Measurements from ENCODE around the gene TRIM65. TPM values are rescaled to one million over a fixed set of nuclear protein-coding genes. Genes with fewer than 3 reads are reported as not detected.
A peak's percentile ranks its signal among the peaks of the same experiment; 100 is the strongest.

TRIM65 gene
- total and polyA plus RNA-seq, 10 of the 15 experiments (the other 5 are each of a cell fraction or from before 2014, with no cell fraction given) = 1.4 to 26.0 (median 10.8) TPM

- peaks cover 23% of the 10 kb centered on the region for H3K4me1 ChIP-seq (ENCODE audit: control insufficient read depth, insufficient read depth, low read length)
- ATAC-seq (peak; percentile 92), DNase-seq (ENCODE audit: low read depth, low spot score) (peak; percentile 100), FAIRE-seq (peak; percentile 100)
- peak within 1 kb of the TSS; percentile 96 for H3K9ac ChIP-seq (ENCODE audit: control insufficient read depth, insufficient read depth, low read length)
- in situ Hi-C loops (cut with MboI) (no loop called here), intact Hi-C loops (cut with micrococcal nuclease; ENCODE audit: unreplicated experiment) (loop anchor here (2.0 to 5.0 kb wide), 2 partner anchors 42 to 77 kb away; partner anchors contain the start of gene TRIM65)
- ChIA-PET SMC1A (ENCODE audit: uncharacterized antibody, unreplicated experiment) (interaction anchor here (0.6 to 3.6 kb wide), 19 partner anchors 9 to 826 kb away, joined by 3 to 18 read pairs (median 4); partner anchors contain the start of genes TRIM47, TRIM65 and UNC13D), CTCF (interaction anchor here (0.6 to 9.4 kb wide), 30 partner anchors 8 to 427 kb away, joined by 3 to 117 read pairs (median 4); partner anchors contain the start of genes GALK1, MRPL38, TRIM47 and TRIM65), POLR2A (interaction anchor here (0.5 to 5.8 kb wide), 33 partner anchors 8 to 638 kb away, joined by 3 to 42 read pairs (median 4); partner anchors contain the start of genes GALK1, TRIM65, TSEN54 and UNC13D), RAD21 (ENCODE audit: unreplicated experiment) (interaction anchor here (0.6 to 3.2 kb wide), 19 partner anchors 11 to 106 kb away, joined by 3 to 32 read pairs (median 5); partner anchors contain the start of genes GALK1, TRIM47, TRIM65 and UNC13D)
- H4K20me1 ChIP-seq (ENCODE audit: control insufficient read depth, insufficient read depth) = no peaks in the 10 kb centered on the region
- whole genome bisulfite sequencing (ENCODE audit: insufficient coverage, insufficient replicate concordance, low lambda C conversion rate, missing lambda C conversion rate) = under 1% methylated on average over 58 of the region's 58 CpGs
- peak within 1 kb of the TSS; percentile 95 for H3K4me2 ChIP-seq (ENCODE audit: control insufficient read depth, insufficient read depth)
- H3K9me3 ChIP-seq (replicated peaks; ENCODE audit: control insufficient read depth, insufficient read depth, low read length) = no peaks in the 10 kb centered on the region
- H3K27ac ChIP-seq (ENCODE audit: control insufficient read depth, insufficient read depth) = peak within 1 kb of the TSS; percentile 93
- H3K27me3 ChIP-seq (replicated peaks in 1 of 2; ENCODE audit: control insufficient read depth in 2 of 2, insufficient read depth in 2 of 2, low read length in 1 of 2) = no peaks in the 10 kb centered on the region
- H3K4me3 ChIP-seq = peak within 1 kb of the TSS; percentile 79
- H3K36me3 ChIP-seq (ENCODE audit: control insufficient read depth in 2 of 2, insufficient read depth in 2 of 2, low read length in 1 of 2) = peaks cover 2 to 3% of the 10 kb centered on the region in 2 experiments; a peak in 2 of 4 replicates
- TSS peak; percentile 92 for BruUV-seq (replicated peaks)
- H3K79me2 ChIP-seq (ENCODE audit: control insufficient read depth, insufficient read depth, low read length) = peaks cover 18% of the 10 kb centered on the region
- peak within 1 kb of the TSS; percentile 78 for H2AFZ ChIP-seq (ENCODE audit: control insufficient read depth, low read depth, low read length)
- TF ChIP-seq JUNB (IDR thresholded peaks at IDR 0.05) (no peak), SIN3A (IDR thresholded peaks at IDR 0.05; ENCODE audit: low read depth, low read length) (peak; percentile 76; the same call in 1 of the 2 replicates), NFXL1 (IDR thresholded peaks at IDR 0.05; ENCODE audit: borderline replicate concordance) (no peak), MEF2B (IDR thresholded peaks at IDR 0.05; ENCODE audit: partially characterized antibody, poor library complexity, severe bottlenecking) (peak; percentile 47), ETV6 (conservative IDR thresholded peaks at IDR 0.05 in 1 of 2, IDR thresholded peaks at IDR 0.05 in 1 of 2; ENCODE audit: borderline replicate concordance in 1 of 2, low read depth in 1 of 2) (peak in 1 of 2 experiments; percentile 75; a peak in 2 of 4 replicates), EED (IDR thresholded peaks at IDR 0.05; ENCODE audit: low read depth) (no peak), JUND (IDR thresholded peaks at IDR 0.05; ENCODE audit: low read depth, low read length) (no peak), RAD21 (IDR thresholded peaks at IDR 0.05; ENCODE audit: insufficient read depth, low read depth, low read length) (no peak; the same call in 1 of the 2 replicates), TCF12 (IDR thresholded peaks at IDR 0.05; ENCODE audit: low read depth, low read length) (peak; percentile 43; the same call in 1 of the 2 replicates), CBX3 (IDR thresholded peaks at IDR 0.05; ENCODE audit: borderline replicate concordance, low read depth) (no peak), NFYB (IDR thresholded peaks at IDR 0.05; ENCODE audit: insufficient read depth, low read depth, low read length) (peak; percentile 87), CBFB (IDR thresholded peaks at IDR 0.05; ENCODE audit: low read depth) (0 out of 2 replicates have a peak, but pooled peaks have one; percentile 41), ZNF24 (IDR thresholded peaks at IDR 0.05) (no peak), NBN (IDR thresholded peaks at IDR 0.05) (peak; percentile 77)
- TF ChIP-seq, protein P1, sequence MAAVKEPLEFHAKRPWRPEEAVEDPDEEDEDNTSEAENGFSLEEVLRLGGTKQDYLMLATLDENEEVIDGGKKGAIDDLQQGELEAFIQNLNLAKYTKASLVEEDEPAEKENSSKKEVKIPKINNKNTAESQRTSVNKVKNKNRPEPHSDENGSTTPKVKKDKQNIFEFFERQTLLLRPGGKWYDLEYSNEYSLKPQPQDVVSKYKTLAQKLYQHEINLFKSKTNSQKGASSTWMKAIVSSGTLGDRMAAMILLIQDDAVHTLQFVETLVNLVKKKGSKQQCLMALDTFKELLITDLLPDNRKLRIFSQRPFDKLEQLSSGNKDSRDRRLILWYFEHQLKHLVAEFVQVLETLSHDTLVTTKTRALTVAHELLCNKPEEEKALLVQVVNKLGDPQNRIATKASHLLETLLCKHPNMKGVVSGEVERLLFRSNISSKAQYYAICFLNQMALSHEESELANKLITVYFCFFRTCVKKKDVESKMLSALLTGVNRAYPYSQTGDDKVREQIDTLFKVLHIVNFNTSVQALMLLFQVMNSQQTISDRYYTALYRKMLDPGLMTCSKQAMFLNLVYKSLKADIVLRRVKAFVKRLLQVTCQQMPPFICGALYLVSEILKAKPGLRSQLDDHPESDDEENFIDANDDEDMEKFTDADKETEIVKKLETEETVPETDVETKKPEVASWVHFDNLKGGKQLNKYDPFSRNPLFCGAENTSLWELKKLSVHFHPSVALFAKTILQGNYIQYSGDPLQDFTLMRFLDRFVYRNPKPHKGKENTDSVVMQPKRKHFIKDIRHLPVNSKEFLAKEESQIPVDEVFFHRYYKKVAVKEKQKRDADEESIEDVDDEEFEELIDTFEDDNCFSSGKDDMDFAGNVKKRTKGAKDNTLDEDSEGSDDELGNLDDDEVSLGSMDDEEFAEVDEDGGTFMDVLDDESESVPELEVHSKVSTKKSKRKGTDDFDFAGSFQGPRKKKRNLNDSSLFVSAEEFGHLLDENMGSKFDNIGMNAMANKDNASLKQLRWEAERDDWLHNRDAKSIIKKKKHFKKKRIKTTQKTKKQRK (IDR thresholded peaks at IDR 0.05; ENCODE audit: low read depth, low read length) = no peak
- TF ChIP-seq, protein P2, sequence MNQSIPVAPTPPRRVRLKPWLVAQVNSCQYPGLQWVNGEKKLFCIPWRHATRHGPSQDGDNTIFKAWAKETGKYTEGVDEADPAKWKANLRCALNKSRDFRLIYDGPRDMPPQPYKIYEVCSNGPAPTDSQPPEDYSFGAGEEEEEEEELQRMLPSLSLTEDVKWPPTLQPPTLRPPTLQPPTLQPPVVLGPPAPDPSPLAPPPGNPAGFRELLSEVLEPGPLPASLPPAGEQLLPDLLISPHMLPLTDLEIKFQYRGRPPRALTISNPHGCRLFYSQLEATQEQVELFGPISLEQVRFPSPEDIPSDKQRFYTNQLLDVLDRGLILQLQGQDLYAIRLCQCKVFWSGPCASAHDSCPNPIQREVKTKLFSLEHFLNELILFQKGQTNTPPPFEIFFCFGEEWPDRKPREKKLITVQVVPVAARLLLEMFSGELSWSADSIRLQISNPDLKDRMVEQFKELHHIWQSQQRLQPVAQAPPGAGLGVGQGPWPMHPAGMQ (IDR thresholded peaks at IDR 0.05; ENCODE audit: borderline replicate concordance) = no peak
- TF ChIP-seq, protein P3, sequence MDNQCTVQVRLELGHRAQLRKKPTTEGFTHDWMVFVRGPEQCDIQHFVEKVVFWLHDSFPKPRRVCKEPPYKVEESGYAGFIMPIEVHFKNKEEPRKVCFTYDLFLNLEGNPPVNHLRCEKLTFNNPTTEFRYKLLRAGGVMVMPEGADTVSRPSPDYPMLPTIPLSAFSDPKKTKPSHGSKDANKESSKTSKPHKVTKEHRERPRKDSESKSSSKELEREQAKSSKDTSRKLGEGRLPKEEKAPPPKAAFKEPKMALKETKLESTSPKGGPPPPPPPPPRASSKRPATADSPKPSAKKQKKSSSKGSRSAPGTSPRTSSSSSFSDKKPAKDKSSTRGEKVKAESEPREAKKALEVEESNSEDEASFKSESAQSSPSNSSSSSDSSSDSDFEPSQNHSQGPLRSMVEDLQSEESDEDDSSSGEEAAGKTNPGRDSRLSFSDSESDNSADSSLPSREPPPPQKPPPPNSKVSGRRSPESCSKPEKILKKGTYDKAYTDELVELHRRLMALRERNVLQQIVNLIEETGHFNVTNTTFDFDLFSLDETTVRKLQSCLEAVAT (IDR thresholded peaks at IDR 0.05) = peak; percentile 98
Measured at GRCh38 chr17:75855310-75856061, 41.3 kb downstream of the TRIM65 start, which contains the start of gene WBP2. TSS of gene WBP2 (minus strand) at chr17:75855335. CDS start at chr17:75855297, 38 bp downstream.

Data from GM12878 (cell line).